WTC11 (cell line): ENCODE data around the gene EDARADD.

ENCODE experiments used
- TCF7 ChIP-seq: sonication (generic); formaldehyde crosslinking; IDR thresholded peaks from 2 replicates; pipeline ENCODE4 v1.8.0; 2022; ENCODE audit warnings: mild to moderate bottlenecking, low read depth, missing genetic modification reagents, moderate library complexity
- TEAD1 ChIP-seq: sonication (generic); formaldehyde crosslinking; IDR thresholded peaks from 2 replicates; pipeline ENCODE4 v1.8.0; 2022; ENCODE audit warnings: mild to moderate bottlenecking, missing genetic modification reagents
- ZNF317 ChIP-seq: sonication (generic); formaldehyde crosslinking; IDR thresholded peaks from 2 replicates; pipeline ENCODE4 v1.8.1; 2023; ENCODE audit warnings: low read depth, mild to moderate bottlenecking, moderate library complexity, missing genetic modification reagents, borderline replicate concordance
- TF ChIP-seq, protein P1 (sequence below): fragments of 200-600 bp; IDR thresholded peaks from 2 replicates; pipeline ENCODE4 v1.8.0; 2022; ENCODE audit warnings: antibody characterized with exemption

DNA sequence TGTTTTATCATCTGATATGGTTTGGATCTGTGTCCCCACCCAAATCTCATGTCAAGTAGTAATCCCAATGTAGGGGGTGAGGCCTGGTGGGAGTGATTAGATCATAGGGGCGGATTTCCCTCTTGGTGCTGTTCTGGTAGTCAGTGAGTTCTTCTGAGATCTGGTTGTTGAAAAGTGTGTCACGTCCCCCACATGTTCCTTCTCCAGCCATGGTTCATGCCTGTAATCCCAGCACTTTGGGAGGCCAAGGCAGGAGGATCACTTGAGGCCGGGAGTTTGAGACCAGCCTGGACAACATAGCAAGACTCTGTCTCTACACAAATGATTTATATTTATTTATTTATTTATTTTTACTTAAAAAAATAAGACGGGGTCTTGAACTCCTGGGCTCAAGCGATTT, 30.8 kb upstream of the EDARADD start:
- TF ChIP-seq TEAD1 (CRISPR knock-in tag) (no peak), TCF7 (CRISPR knock-in tag) (no peak), ZNF317 (CRISPR knock-in tag) (no peak)
- TF ChIP-seq, protein P1, sequence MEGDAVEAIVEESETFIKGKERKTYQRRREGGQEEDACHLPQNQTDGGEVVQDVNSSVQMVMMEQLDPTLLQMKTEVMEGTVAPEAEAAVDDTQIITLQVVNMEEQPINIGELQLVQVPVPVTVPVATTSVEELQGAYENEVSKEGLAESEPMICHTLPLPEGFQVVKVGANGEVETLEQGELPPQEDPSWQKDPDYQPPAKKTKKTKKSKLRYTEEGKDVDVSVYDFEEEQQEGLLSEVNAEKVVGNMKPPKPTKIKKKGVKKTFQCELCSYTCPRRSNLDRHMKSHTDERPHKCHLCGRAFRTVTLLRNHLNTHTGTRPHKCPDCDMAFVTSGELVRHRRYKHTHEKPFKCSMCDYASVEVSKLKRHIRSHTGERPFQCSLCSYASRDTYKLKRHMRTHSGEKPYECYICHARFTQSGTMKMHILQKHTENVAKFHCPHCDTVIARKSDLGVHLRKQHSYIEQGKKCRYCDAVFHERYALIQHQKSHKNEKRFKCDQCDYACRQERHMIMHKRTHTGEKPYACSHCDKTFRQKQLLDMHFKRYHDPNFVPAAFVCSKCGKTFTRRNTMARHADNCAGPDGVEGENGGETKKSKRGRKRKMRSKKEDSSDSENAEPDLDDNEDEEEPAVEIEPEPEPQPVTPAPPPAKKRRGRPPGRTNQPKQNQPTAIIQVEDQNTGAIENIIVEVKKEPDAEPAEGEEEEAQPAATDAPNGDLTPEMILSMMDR = no peak
